Lower leg skin (tissue), 4 donors: ENCODE data around the gene CLCN3. TPM values are rescaled to one million over a fixed set of nuclear protein-coding genes. Genes with fewer than 3 reads are reported as not detected.
"Not testable (repeated sequence)": the region's sequence is repeated elsewhere in the genome, so short reads cannot be mapped to it uniquely, and the experiment has no call there.

Experiments
- DNase-seq, 2 donors: peaks; one replicate each; pipeline ENCODE4 v3.0.0-alpha.2; 2019; ENCODE audit warnings: low spot score in 2 of 2
- H3K4me3 ChIP-seq: fragments of 200-600 bp; sonication (generic); 2 replicates; pipeline ENCODE4 v1.5.1; 2017; ENCODE audit warnings: mild to moderate bottlenecking, low read depth; ENCODE audit not compliant: poor library complexity, severe bottlenecking
- CTCF ChIP-seq, 3 donors: fragments of 450-650 bp; IDR thresholded peaks; one replicate each; pipeline ENCODE4 v1.5.1; 2016; ENCODE audit warnings: antibody characterized with exemption in 3 of 3, mild to moderate bottlenecking in 3 of 3, moderate library complexity in 2 of 3
- POLR2A ChIP-seq, 2 donors: fragments of 450-650 bp; IDR thresholded peaks; one replicate each; pipeline ENCODE4 v1.6.1; 2016 to 2017; ENCODE audit warnings: antibody characterized with exemption in 2 of 2, mild to moderate bottlenecking in 1 of 2, moderate library complexity in 1 of 2
- WGBS, 2 donors: methylation state at CpG; one replicate each; pipeline ENCODE4 v1.1.5; 2018; 5-methylcytosine and 5-hydroxymethylcytosine counted together
- intact Hi-C: fragments of 100-400 bp; cut with DNase I; formaldehyde crosslinking; loops from one replicate; pipeline ENCODE4 v1.15.0; 2023; ENCODE audit warnings: low total_unique reads
- total RNA-seq, 4 donors: library from RNA; depleted of rRNA; stranded (reverse); fragments of >200 nt; gene quantifications; one replicate each; pipeline ENCODE4 v1.1.0, GENCODE V29; 2016

The CLCN3 gene
- total RNA-seq, 4 donors from 2014 or later, result 32.8 to 75.4 (median 57.8) TPM

- TF ChIP-seq CTCF (IDR thresholded peaks at IDR 0.05) (no peak), POLR2A (IDR thresholded peaks at IDR 0.05) (no peak)
- 64% methylated on average over 2 of the region's 2 CpGs for WGBS, 2 donors
- no peak for DNase-seq
- H3K4me3 ChIP-seq, result no peak overlapping the region
- intact Hi-C loops, result no loop called here
These were observed 56.9 kb downstream of the CLCN3 start for GRCh38 chr4:169677150-169677748.

GRCh38 chr4:169678486-169678885, 58.1 kb downstream of the CLCN3 start:
- 72 to 88% methylated on average over 2 of the region's 2 CpGs for WGBS, 2 donors
- intact Hi-C loops, H3K4me3 ChIP-seq, DNase-seq: not testable (repeated sequence)

GRCh38 chr4:169678951-169679591, 58.7 kb downstream of the CLCN3 start:
- H3K4me3 ChIP-seq, intact Hi-C loops, DNase-seq: not testable (repeated sequence)
- 95 to 96% methylated on average over 27 to 41 of the region's 47 CpGs for WGBS, 2 donors

- intact Hi-C loops, result no loop called here
- DNase-seq, result no peak
- no peak for TF ChIP-seq CTCF (IDR thresholded peaks at IDR 0.05)
- no peak for TF ChIP-seq POLR2A (IDR thresholded peaks at IDR 0.05)
- no peak overlapping the region for H3K4me3 ChIP-seq
- WGBS, 2 donors, result 90 to 91% methylated on average over 4 of the region's 4 CpGs
These were observed 62.1 kb downstream of the CLCN3 start for GRCh38 chr4:169682372-169683047.

GRCh38 chr4:169689681-169690080, 69.3 kb downstream of the CLCN3 start:
- 95 to 97% methylated on average over 1 of the region's 1 CpG for WGBS, 2 donors
- intact Hi-C loops, result no loop called here
- no peak for TF ChIP-seq CTCF (IDR thresholded peaks at IDR 0.05)
- TF ChIP-seq POLR2A (IDR thresholded peaks at IDR 0.05), result no peak
- H3K4me3 ChIP-seq, result no peak overlapping the region
- no peak for DNase-seq

- no peak for DNase-seq
- H3K4me3 ChIP-seq, result no peak overlapping the region
- 83 to 95% methylated on average over 5 of the region's 5 CpGs for WGBS, 2 donors
- TF ChIP-seq POLR2A (IDR thresholded peaks at IDR 0.05) (no peak), CTCF (IDR thresholded peaks at IDR 0.05) (no peak)
- intact Hi-C loops, result no loop called here
These were observed 70.4 kb downstream of the CLCN3 start for GRCh38 chr4:169690787-169691186.
